ENCODE data around the gene TOR4A. TPM values are rescaled to one million over a fixed set of nuclear protein-coding genes. Genes with fewer than 3 reads are reported as not detected.

Gene TOR4A
- total and polyA plus RNA-seq, 8 donors, result 8.5 to 38.5 (median 11.1) TPM

- Histone ChIP-seq H3K4me3 (peak overlapping the region in 1 of 2 donors; percentile 44), H3K36me3 (no peaks in the 10 kb centered on the region), H3K4me1 (peaks cover 5 to 41% of the 10 kb centered on the region in 2 donors), H3K27ac (peak overlapping the region; percentile 77 to 85), H3K9me3 (peaks cover 0 to 3% of the 10 kb centered on the region in 2 donors), H3K27me3 (peaks cover 16 to 73% of the 10 kb centered on the region in 2 donors)
- TF ChIP-seq CTCF (IDR thresholded peaks at IDR 0.05), result peak in 1 of 2 donors; percentile 60
- intact Hi-C loops (cut with DNase I), result no loop called here
- ATAC-seq, result peak; percentile 70
- DNase-seq, result no peak
Measured at GRCh38 chr9:137295238-137295811, 17.8 kb downstream of the TOR4A start.

GRCh38 chr9:137295849-137296669 lies 18.5 kb downstream of the TOR4A start:
- DNase-seq (no peak), ATAC-seq (no peak)
- Histone ChIP-seq H3K27ac (peak overlapping the region; percentile 77 to 85), H3K4me3 (peak overlapping the region; percentile 15 to 44), H3K4me1 (peaks cover 5 to 49% of the 10 kb centered on the region in 2 donors), H3K27me3 (peaks cover 16 to 80% of the 10 kb centered on the region in 2 donors), H3K36me3 (no peaks in the 10 kb centered on the region), H3K9me3 (peaks cover 0 to 3% of the 10 kb centered on the region in 2 donors)
- TF ChIP-seq CTCF (IDR thresholded peaks at IDR 0.05), result no peak
- intact Hi-C loops (cut with DNase I), result no loop called here

- peaks cover 0 to 3% of the 10 kb centered on the region in 2 donors for H3K9me3 ChIP-seq
- no peaks in the 10 kb centered on the region for H3K36me3 ChIP-seq
- peaks cover 16 to 87% of the 10 kb centered on the region in 2 donors for H3K27me3 ChIP-seq
- H3K27ac ChIP-seq, result peak overlapping the region; percentile 77 to 85
- DNase-seq (no peak), ATAC-seq (no peak)
- intact Hi-C loops (cut with DNase I), result no loop called here
- peaks cover 5 to 55% of the 10 kb centered on the region in 2 donors for H3K4me1 ChIP-seq
- no peak for TF ChIP-seq CTCF (IDR thresholded peaks at IDR 0.05)
- peak overlapping the region in 1 of 2 donors; percentile 44 for H3K4me3 ChIP-seq
Measured at GRCh38 chr9:137296670-137297664, 19.4 kb downstream of the TOR4A start.

- Histone ChIP-seq H3K27me3 (peaks cover 16 to 93% of the 10 kb centered on the region in 2 donors), H3K9me3 (peaks cover 0 to 3% of the 10 kb centered on the region in 2 donors), H3K4me1 (peaks cover 5 to 61% of the 10 kb centered on the region in 2 donors), H3K36me3 (no peaks in the 10 kb centered on the region), H3K27ac (peak overlapping the region; percentile 60 to 65), H3K4me3 (peak overlapping the region in 1 of 2 donors; percentile 46)
- DNase-seq (no peak), ATAC-seq (no peak)
- intact Hi-C loops (cut with DNase I), result no loop called here
- TF ChIP-seq CTCF (IDR thresholded peaks at IDR 0.05), result no peak
Measured at GRCh38 chr9:137297966-137298365, 20.4 kb downstream of the TOR4A start.

Data from left lung (tissue), 10 donors.